Measurements from ENCODE around the gene F11R.
"Not testable (repeated sequence)": the region's sequence is repeated elsewhere in the genome, so short reads cannot be mapped to it uniquely, and the experiment has no call there.

DNA sequence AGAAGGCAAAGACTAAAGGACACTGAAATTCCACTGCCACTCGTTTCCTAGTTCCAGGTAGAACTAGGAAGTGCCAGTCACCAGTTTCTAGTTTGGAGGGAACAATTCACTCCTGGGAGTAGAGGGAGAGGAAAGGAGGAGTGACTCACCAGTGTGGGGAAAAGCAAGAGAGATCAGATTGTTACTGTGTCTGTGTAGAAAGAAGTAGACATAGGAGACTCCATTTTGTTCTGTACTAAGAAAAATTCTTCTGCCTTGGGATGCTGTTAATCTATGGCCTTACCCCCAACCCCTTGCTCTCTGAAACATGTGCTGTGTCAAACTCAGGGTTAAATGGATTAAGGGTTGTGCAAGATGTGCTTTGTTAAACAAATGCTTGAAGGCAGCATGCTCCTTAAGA, 4.3 kb downstream of the F11R start:
- TF ChIP-seq, protein P1, sequence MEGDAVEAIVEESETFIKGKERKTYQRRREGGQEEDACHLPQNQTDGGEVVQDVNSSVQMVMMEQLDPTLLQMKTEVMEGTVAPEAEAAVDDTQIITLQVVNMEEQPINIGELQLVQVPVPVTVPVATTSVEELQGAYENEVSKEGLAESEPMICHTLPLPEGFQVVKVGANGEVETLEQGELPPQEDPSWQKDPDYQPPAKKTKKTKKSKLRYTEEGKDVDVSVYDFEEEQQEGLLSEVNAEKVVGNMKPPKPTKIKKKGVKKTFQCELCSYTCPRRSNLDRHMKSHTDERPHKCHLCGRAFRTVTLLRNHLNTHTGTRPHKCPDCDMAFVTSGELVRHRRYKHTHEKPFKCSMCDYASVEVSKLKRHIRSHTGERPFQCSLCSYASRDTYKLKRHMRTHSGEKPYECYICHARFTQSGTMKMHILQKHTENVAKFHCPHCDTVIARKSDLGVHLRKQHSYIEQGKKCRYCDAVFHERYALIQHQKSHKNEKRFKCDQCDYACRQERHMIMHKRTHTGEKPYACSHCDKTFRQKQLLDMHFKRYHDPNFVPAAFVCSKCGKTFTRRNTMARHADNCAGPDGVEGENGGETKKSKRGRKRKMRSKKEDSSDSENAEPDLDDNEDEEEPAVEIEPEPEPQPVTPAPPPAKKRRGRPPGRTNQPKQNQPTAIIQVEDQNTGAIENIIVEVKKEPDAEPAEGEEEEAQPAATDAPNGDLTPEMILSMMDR (IDR thresholded peaks at IDR 0.05): not testable (repeated sequence)
- not testable (repeated sequence) for TF ChIP-seq POLR2AphosphoS5 (IDR thresholded peaks at IDR 0.05)
